Esophagus muscularis mucosa (tissue), 3 donors: ENCODE data around the gene KLHL29.

Experiments
- CTCF ChIP-seq, 3 experiments: fragments of 200-600 bp in 2 of 3; fragments of 450-650 bp in 1 of 3; sonication (generic) in 2 of 3; IDR thresholded peaks; one replicate each; pipeline ENCODE4 v1.5.1; 2017 to 2019; ENCODE audit warnings: antibody characterized with exemption in 3 of 3, mild to moderate bottlenecking in 2 of 3, moderate library complexity in 1 of 3
- POLR2A ChIP-seq: fragments of 450-650 bp; IDR thresholded peaks from one replicate; pipeline ENCODE4 v1.6.1; 2017; ENCODE audit warnings: antibody characterized with exemption, moderate library complexity, mild to moderate bottlenecking, low read depth

DNA sequence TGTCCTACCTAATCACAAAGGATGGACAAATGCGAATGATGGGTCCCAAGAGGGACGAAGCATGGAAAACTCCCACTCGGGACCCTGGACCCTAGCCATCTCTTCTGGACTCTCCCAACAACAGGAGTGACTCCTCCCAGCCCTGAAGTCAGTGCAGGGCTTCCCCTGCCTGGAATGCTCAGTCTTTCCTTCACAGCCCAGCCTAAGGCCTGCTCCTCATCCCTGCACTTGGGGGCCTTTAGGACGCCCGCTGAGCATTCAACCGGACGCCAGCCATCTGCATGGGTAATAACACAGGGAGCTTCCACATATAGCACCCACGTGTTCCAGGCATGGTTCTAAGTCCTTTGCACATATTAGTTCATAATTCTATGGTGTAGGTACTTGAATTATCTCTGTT, 237.5 kb downstream of the KLHL29 start:
- TF ChIP-seq CTCF (IDR thresholded peaks at IDR 0.05), result no peak
- no peak for TF ChIP-seq POLR2A
